OCI-LY3 (cell line): ENCODE data around the gene UGT1A5.

Experiments
- H2AFZ ChIP-seq: fragments of 200-600, 300-600 bp; shearing (Covaris generic); 2 replicates; pipeline ENCODE4 v1.6.0; 2014; ENCODE audit warnings: antibody characterized with exemption, low read depth, low read length
- H3K27ac ChIP-seq: fragments of 200-600, 300-600 bp; sonication (generic); 2 replicates; pipeline ENCODE4 v1.5.1; 2014; ENCODE audit warnings: mild to moderate bottlenecking, low read length, moderate library complexity, mixed read lengths
- H3K27me3 ChIP-seq: fragments of 200-600, 300-600 bp; sonication (generic); 2 replicates; pipeline ENCODE4 v1.6.1; 2014; ENCODE audit warnings: low read depth, low read length, mixed read lengths
- H3K36me3 ChIP-seq: fragments of 200-600, 300-600 bp; sonication (generic); replicated peaks from 2 replicates; pipeline ENCODE3; 2014; ENCODE audit warnings: low read depth, low read length, mixed read lengths
- H3K4me1 ChIP-seq: fragments of 300-600, 200-600 bp; sonication (generic); 2 replicates; pipeline ENCODE4 v1.6.1; 2014; ENCODE audit warnings: low read length, mixed read lengths
- H3K4me2 ChIP-seq: fragments of 200-600, 300-600 bp; sonication (generic); 2 replicates; pipeline ENCODE4 v1.6.1; 2014; ENCODE audit warnings: low read length, mixed read lengths
- H3K4me3 ChIP-seq: fragments of 300-600, 200-600 bp; sonication (generic); 2 replicates; pipeline ENCODE4 v1.5.1; 2014; ENCODE audit warnings: antibody characterized with exemption, mild to moderate bottlenecking, low read length, moderate library complexity
- H3K79me2 ChIP-seq: fragments of 300-600, 200-600 bp; shearing (Covaris generic); 2 replicates; pipeline ENCODE4 v1.6.1; 2014; ENCODE audit warnings: mild to moderate bottlenecking, low read length, mixed read lengths
- H3K9ac ChIP-seq: fragments of 300-600, 200-600 bp; shearing (Covaris generic); 2 replicates; pipeline ENCODE4 v1.6.0; 2014; ENCODE audit warnings: mild to moderate bottlenecking, low read length, moderate library complexity
- H3K9me3 ChIP-seq: fragments of 200-600, 300-600 bp; shearing (Covaris generic); 2 replicates; pipeline ENCODE4 v1.6.1; 2014; ENCODE audit warnings: low read length, mixed read lengths; ENCODE audit not compliant: insufficient read depth
- H4K20me1 ChIP-seq: fragments of 200-600, 300-600 bp; sonication (generic); 2 replicates; pipeline ENCODE4 v1.6.1; 2016; ENCODE audit warnings: low read length, mixed read lengths; ENCODE audit not compliant: insufficient read depth
- EZH2phosphoT487 ChIP-seq: fragments of 200-600 bp; shearing (Covaris generic); IDR thresholded peaks from 2 replicates; pipeline ENCODE4 v1.6.1; 2018; ENCODE audit warnings: antibody characterized with exemption, mixed run types, low read depth
- TF ChIP-seq, protein P1 (sequence below): fragments of 200-600, 300-600 bp; sonication (generic); IDR thresholded peaks from 2 replicates; pipeline ENCODE4 v1.5.1; 2014; ENCODE audit warnings: antibody characterized with exemption, low read length, low read depth

Gene UGT1A5

DNA sequence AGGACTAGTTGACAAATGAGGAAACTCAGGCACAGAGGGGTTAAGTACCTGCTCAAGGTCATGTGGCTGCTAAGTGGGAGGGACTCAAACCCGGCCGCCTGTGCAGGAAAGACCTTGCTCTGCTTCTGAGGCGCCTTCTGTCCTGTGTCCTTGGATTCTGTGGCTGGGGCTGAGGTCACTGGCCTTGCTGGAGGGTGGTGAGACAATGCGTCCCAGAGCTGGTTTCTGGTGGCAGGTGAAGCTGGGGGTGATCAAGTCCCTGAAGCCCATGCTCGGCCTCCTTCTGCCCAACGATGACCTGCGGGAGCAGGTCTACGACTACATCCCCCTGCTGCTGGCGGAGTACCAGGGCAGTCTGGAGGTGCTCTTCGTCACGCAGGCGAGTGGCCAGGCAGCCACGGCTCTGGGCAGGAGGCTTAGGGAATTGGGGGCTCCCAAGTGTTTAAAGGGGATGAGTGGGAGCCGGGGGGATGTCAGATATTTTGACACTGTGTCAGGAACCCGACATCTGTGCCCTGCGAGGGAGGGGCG is 81.5 kb downstream of the UGT1A5 start:
- TF ChIP-seq, protein P1, sequence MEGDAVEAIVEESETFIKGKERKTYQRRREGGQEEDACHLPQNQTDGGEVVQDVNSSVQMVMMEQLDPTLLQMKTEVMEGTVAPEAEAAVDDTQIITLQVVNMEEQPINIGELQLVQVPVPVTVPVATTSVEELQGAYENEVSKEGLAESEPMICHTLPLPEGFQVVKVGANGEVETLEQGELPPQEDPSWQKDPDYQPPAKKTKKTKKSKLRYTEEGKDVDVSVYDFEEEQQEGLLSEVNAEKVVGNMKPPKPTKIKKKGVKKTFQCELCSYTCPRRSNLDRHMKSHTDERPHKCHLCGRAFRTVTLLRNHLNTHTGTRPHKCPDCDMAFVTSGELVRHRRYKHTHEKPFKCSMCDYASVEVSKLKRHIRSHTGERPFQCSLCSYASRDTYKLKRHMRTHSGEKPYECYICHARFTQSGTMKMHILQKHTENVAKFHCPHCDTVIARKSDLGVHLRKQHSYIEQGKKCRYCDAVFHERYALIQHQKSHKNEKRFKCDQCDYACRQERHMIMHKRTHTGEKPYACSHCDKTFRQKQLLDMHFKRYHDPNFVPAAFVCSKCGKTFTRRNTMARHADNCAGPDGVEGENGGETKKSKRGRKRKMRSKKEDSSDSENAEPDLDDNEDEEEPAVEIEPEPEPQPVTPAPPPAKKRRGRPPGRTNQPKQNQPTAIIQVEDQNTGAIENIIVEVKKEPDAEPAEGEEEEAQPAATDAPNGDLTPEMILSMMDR, result no peak
- no peak for TF ChIP-seq EZH2phosphoT487
- no peaks in the 10 kb centered on the region for H4K20me1 ChIP-seq
- H2AFZ ChIP-seq, result no peak overlapping the region
- no peaks in the 10 kb centered on the region for H3K27me3 ChIP-seq
- no peaks in the 10 kb centered on the region for H3K4me1 ChIP-seq
- H3K4me3 ChIP-seq, result no peak overlapping the region
- no peak overlapping the region for H3K4me2 ChIP-seq
- H3K27ac ChIP-seq, result no peak overlapping the region
- no peak overlapping the region for H3K9ac ChIP-seq
- H3K9me3 ChIP-seq, result no peaks in the 10 kb centered on the region
- H3K36me3 ChIP-seq, result no peaks in the 10 kb centered on the region
- H3K79me2 ChIP-seq, result no peaks in the 10 kb centered on the region

DNA sequence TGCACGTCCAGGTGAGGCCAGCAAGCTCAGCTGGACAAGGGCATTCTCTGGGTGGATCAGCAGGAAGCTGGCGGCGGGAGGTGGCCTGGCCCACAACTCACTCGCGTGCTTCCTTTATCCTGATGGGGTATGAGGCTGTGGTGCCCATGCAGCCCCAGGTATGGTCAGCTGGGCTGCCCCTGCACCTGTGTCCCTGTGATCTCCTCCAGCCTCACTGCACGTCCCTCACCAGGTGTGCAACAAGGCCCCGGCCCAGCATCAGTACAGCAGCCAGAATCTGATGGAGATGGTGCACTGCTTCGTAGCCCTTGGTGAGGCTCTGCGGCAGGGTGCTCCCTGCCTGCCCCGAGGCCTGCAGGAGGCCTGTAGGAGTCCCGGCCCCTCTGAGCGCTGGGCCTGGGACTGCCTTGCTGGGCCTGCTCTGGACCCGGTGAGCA is 83.0 kb downstream of the UGT1A5 start:
- H2AFZ ChIP-seq, result no peak overlapping the region
- no peak overlapping the region for H3K4me3 ChIP-seq
- no peak overlapping the region for H3K9ac ChIP-seq
- H3K79me2 ChIP-seq, result no peaks in the 10 kb centered on the region
- no peaks in the 10 kb centered on the region for H4K20me1 ChIP-seq
- H3K36me3 ChIP-seq, result no peaks in the 10 kb centered on the region
- H3K27ac ChIP-seq, result no peak overlapping the region
- no peaks in the 10 kb centered on the region for H3K4me1 ChIP-seq
- H3K9me3 ChIP-seq, result no peaks in the 10 kb centered on the region
- H3K4me2 ChIP-seq, result no peak overlapping the region
- H3K27me3 ChIP-seq, result no peaks in the 10 kb centered on the region
- TF ChIP-seq, protein P1, result no peak
- TF ChIP-seq EZH2phosphoT487, result no peak

DNA sequence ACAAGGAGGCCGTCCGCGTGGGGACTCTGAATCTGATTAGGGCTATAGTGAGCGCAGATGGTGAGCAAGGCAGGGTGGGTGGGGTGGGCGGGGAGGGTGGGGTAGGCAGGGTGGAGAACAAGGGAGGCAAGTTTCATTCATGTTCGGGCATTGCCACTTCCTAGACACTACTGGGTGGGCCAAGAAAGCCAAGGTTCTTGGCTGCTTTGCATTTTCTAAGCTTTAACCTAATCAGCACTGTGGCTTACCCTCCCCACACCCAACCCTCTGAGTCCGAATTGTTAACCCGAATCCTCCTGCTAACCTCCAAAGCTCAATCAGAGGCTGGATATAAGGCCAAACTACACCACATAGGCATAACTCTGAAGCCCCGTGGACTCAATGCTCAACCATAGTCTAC is 83.5 kb downstream of the UGT1A5 start:
- no peak overlapping the region for H3K9ac ChIP-seq
- H3K4me1 ChIP-seq, result no peaks in the 10 kb centered on the region
- H3K36me3 ChIP-seq, result no peaks in the 10 kb centered on the region
- no peak overlapping the region for H3K4me3 ChIP-seq
- no peaks in the 10 kb centered on the region for H4K20me1 ChIP-seq
- no peak overlapping the region for H3K4me2 ChIP-seq
- no peak overlapping the region for H3K27ac ChIP-seq
- TF ChIP-seq EZH2phosphoT487, result no peak
- TF ChIP-seq, protein P1, result no peak
- H3K27me3 ChIP-seq, result no peaks in the 10 kb centered on the region
- H3K9me3 ChIP-seq, result no peaks in the 10 kb centered on the region
- H2AFZ ChIP-seq, result no peak overlapping the region
- no peaks in the 10 kb centered on the region for H3K79me2 ChIP-seq

DNA sequence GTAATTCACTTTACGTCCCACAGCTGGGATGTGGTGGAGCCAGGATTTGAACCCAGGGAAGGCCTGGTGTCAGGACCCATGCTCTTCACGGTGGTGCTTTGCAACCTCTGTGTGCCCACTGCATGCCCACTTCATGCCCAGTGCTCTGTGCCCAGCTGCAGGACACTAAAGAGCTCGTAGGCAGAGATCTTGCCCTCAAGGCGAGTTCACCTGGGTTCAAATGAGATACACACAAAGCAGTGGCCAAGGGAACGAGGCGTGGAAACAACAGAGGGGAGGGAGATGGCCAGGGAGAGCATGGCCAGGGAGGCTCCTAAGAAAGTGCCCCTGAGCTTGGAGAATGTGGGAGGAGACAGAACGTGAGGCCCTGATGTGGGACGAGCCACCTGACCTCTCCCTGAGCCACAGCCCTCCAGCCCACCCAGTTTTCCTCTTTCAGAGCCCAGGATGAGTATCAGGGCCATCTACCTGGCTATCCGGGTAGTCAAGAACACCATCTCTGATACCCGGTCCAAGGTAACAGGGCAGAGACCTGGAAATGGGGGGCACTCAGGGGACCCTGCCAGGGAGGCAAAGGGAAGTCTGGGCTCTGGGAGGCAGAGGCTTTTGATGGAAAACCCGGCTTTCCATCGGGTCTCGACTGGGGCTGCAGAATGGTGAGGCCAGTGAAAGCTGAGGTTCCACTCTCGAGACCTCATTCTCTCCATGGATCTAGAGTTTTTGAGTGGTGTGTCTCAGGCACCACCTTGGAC is 85.8 kb downstream of the UGT1A5 start:
- Histone ChIP-seq H3K4me3 (no peak overlapping the region), H3K9ac (no peak overlapping the region), H3K79me2 (no peaks in the 10 kb centered on the region), H3K36me3 (no peaks in the 10 kb centered on the region), H3K4me1 (no peaks in the 10 kb centered on the region), H2AFZ (no peak overlapping the region), H3K4me2 (no peak overlapping the region), H4K20me1 (no peaks in the 10 kb centered on the region), H3K9me3 (no peaks in the 10 kb centered on the region), H3K27me3 (no peaks in the 10 kb centered on the region), H3K27ac (no peak overlapping the region)
- TF ChIP-seq EZH2phosphoT487, result no peak
- TF ChIP-seq, protein P1, result no peak
